Skeletal muscle satellite cell (primary cell): ENCODE measurements around the gene KDM4C.

Source experiments
- H3K27me3 ChIP-seq: 2 replicates; pipeline ENCODE4 v1.7.0; 2013; ENCODE audit warnings: low read length; ENCODE audit not compliant: control insufficient read depth, insufficient read depth
- H3K36me3 ChIP-seq: 2 replicates; pipeline ENCODE4 v1.7.0; 2013; ENCODE audit warnings: mild to moderate bottlenecking, control low read depth, low read length; ENCODE audit not compliant: insufficient read depth
- H3K4me1 ChIP-seq: 2 replicates; pipeline ENCODE4 v1.7.0; 2013; ENCODE audit warnings: low read length; ENCODE audit not compliant: control insufficient read depth, insufficient read depth
- H3K4me2 ChIP-seq: 2 replicates; pipeline ENCODE4 v1.7.0; 2013; ENCODE audit warnings: mild to moderate bottlenecking, low read length
- H3K4me3 ChIP-seq: 2 replicates; pipeline ENCODE4 v1.7.0; 2013; ENCODE audit warnings: low read length
- H3K9ac ChIP-seq: 2 replicates; pipeline ENCODE4 v1.7.0; 2013; ENCODE audit warnings: mild to moderate bottlenecking, low read depth, low read length, moderate library complexity
- H3K9me3 ChIP-seq: replicated peaks from 2 replicates; pipeline ENCODE4 v1.7.0; 2013; ENCODE audit warnings: mild to moderate bottlenecking, control low read depth, low read length

The KDM4C gene

GRCh38 chr9:6876195-6876894 is 118.6 kb downstream of the KDM4C start:
- Histone ChIP-seq H3K4me2 (no peak overlapping the region), H3K9ac (no peak overlapping the region), H3K36me3 (no peaks in the 10 kb centered on the region), H3K9me3 (no peaks in the 10 kb centered on the region), H3K4me3 (no peak overlapping the region), H3K27me3 (no peaks in the 10 kb centered on the region), H3K4me1 (peaks cover 9% of the 10 kb centered on the region)

DNA sequence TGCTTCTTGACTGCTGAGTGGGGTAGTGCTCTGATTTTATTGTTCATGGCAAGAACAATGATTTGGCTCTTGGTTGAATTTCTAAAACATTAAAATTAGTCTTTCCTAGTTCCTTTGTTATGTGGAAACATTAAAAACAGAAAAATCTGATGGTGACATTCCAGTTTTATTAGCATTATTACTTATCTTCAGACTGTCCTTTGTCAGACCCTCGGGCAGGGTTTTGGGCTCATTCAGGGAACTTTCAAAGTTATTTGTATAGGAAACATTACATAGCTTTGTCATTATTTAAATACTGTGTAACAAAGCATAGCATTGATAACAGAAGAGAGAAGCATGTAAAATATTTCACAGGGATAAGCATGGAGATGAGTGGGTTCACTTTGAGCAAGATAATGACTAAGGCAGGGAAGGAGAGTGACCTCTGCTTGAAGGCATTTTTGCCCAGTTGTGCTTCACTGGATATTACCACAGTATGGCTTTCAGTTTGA is 119.9 kb downstream of the KDM4C start:
- H3K36me3 ChIP-seq = no peaks in the 10 kb centered on the region
- peaks cover 9% of the 10 kb centered on the region for H3K4me1 ChIP-seq
- no peaks in the 10 kb centered on the region for H3K27me3 ChIP-seq
- no peak overlapping the region for H3K4me2 ChIP-seq
- H3K4me3 ChIP-seq = no peak overlapping the region
- H3K9me3 ChIP-seq = no peaks in the 10 kb centered on the region
- no peak overlapping the region for H3K9ac ChIP-seq

DNA sequence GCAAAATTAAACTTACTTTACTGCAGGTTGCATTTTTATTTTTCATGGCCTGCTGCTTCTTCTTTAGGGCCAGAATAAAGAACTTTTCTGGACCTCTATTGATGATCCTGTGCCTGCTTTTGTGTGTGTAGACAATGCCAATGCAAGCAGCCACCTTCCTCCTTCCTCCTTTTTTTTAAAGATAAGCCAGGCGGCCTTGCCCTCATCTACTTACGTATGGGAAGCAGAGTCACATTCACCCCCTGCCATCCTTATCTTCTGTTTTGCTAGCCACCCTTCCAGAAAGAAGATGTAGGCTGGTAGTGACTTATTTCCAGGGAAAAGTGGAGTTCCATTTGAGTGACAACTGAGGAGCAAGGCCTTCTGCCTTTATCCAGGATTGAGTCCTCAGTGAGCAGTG is 122.9 kb downstream of the KDM4C start:
- H3K4me1 ChIP-seq = peaks cover 3% of the 10 kb centered on the region
- H3K4me3 ChIP-seq = no peak overlapping the region
- no peaks in the 10 kb centered on the region for H3K27me3 ChIP-seq
- H3K4me2 ChIP-seq = no peak overlapping the region
- no peaks in the 10 kb centered on the region for H3K36me3 ChIP-seq
- H3K9ac ChIP-seq = no peak overlapping the region
- H3K9me3 ChIP-seq = no peaks in the 10 kb centered on the region

DNA sequence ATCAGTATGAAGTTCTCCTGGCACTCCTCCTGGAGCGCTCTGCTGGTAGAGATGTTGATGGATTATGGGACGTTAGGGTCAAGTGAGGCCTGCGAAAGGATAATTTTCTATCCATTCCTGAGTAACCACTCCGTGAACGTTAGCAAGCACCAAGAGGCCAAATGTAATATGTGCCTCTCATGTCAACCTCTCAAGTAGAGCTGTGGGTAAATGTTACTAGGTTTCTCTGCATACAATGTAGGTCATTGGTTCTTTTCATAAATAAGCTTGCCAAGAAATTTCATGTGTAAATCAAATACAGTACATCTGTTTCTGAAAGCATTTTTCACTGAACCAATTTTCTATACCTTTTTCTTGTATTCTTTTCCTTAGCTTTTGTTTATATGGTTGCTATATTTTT is 126.3 kb downstream of the KDM4C start:
- no peaks in the 10 kb centered on the region for H3K36me3 ChIP-seq
- H3K4me3 ChIP-seq = no peak overlapping the region
- H3K4me1 ChIP-seq = no peaks in the 10 kb centered on the region
- H3K9ac ChIP-seq = no peak overlapping the region
- no peak overlapping the region for H3K4me2 ChIP-seq
- no peaks in the 10 kb centered on the region for H3K27me3 ChIP-seq
- H3K9me3 ChIP-seq = no peaks in the 10 kb centered on the region

GRCh38 chr9:6884990-6885389 is 127.2 kb downstream of the KDM4C start:
- Histone ChIP-seq H3K4me1 (no peaks in the 10 kb centered on the region), H3K9me3 (no peaks in the 10 kb centered on the region), H3K27me3 (no peaks in the 10 kb centered on the region), H3K4me2 (no peak overlapping the region), H3K36me3 (peaks cover 3% of the 10 kb centered on the region), H3K4me3 (no peak overlapping the region), H3K9ac (no peak overlapping the region)

DNA sequence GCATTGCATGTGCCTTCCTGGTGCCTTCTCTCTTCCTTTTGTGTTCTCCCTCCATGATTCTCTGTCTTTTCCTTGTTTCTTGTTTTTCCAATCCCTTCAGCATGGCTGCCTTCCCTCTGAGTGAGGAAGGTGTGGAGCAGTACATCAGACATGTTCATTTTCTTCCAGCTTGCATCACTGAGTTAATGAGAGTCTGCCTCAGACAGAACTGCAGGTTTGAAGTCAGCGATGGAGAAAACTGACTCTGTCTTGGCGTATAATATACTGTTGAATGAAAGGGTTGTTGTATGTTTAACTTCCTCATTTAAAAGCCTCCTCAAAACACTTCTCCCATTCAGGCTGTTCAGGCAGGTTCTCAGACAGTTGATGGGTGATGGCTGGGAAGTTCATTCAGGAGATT is 129.3 kb downstream of the KDM4C start:
- H3K36me3 ChIP-seq = peaks cover 3% of the 10 kb centered on the region
- no peak overlapping the region for H3K4me3 ChIP-seq
- H3K27me3 ChIP-seq = no peaks in the 10 kb centered on the region
- H3K4me1 ChIP-seq = no peaks in the 10 kb centered on the region
- H3K4me2 ChIP-seq = no peak overlapping the region
- no peaks in the 10 kb centered on the region for H3K9me3 ChIP-seq
- no peak overlapping the region for H3K9ac ChIP-seq

GRCh38 chr9:6889868-6890267 is 132.1 kb downstream of the KDM4C start:
- Histone ChIP-seq H3K9me3 (no peaks in the 10 kb centered on the region), H3K4me3 (no peak overlapping the region), H3K27me3 (no peaks in the 10 kb centered on the region), H3K4me1 (no peaks in the 10 kb centered on the region), H3K9ac (no peak overlapping the region), H3K36me3 (peaks cover 3% of the 10 kb centered on the region), H3K4me2 (no peak overlapping the region)

DNA sequence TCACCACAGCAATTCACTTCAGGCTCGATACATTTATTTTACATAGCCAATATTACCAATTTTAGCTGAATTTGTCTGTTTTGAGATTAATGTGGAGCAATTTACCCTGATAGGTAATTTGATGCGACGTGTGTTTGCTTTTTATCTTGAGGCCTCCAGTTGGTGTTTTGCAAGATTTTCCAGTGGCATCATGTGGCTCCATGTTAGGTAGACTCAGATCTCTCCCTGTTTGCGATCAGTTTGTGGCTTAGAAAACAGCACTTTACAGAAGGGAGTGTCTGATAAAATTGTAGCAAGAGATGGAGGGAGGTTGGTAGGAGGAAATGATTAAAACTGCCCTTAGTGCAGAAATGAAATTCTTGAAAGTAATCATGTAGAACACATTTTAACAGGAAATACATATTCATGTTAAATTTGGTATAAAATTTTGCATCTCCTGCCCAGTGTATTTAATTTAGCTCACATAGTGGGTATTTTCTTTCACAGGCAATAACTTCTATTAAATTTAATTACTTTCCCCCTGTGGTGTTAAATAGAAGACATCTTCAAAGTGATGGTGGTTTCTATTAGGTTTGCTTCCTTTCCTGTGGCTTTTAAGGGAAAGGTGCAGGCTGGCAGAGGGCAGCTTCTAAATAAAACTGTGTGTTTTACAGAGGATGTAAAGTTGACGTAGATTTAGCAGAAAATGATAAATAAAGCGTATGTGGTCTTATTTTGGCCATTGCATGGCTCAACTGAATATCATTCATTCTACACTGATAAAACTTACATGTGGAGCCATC is 135.8 kb downstream of the KDM4C start:
- no peaks in the 10 kb centered on the region for H3K27me3 ChIP-seq
- H3K4me1 ChIP-seq = no peaks in the 10 kb centered on the region
- H3K36me3 ChIP-seq = peaks cover 3% of the 10 kb centered on the region
- no peaks in the 10 kb centered on the region for H3K9me3 ChIP-seq
- H3K4me2 ChIP-seq = no peak overlapping the region
- H3K4me3 ChIP-seq = no peak overlapping the region
- H3K9ac ChIP-seq = no peak overlapping the region

- no peaks in the 10 kb centered on the region for H3K4me1 ChIP-seq
- no peaks in the 10 kb centered on the region for H3K9me3 ChIP-seq
- H3K4me2 ChIP-seq = no peak overlapping the region
- no peak overlapping the region for H3K4me3 ChIP-seq
- peaks cover 3% of the 10 kb centered on the region for H3K36me3 ChIP-seq
- no peak overlapping the region for H3K9ac ChIP-seq
- H3K27me3 ChIP-seq = no peaks in the 10 kb centered on the region
Observed at GRCh38 chr9:6894135-6894534, 136.4 kb downstream of the KDM4C start.

GRCh38 chr9:6895754-6896153 is 138.0 kb downstream of the KDM4C start:
- Histone ChIP-seq H3K27me3 (no peaks in the 10 kb centered on the region), H3K4me3 (no peak overlapping the region), H3K9ac (no peak overlapping the region), H3K4me2 (no peak overlapping the region), H3K9me3 (no peaks in the 10 kb centered on the region), H3K4me1 (no peaks in the 10 kb centered on the region), H3K36me3 (no peaks in the 10 kb centered on the region)

- H3K36me3 ChIP-seq = no peaks in the 10 kb centered on the region
- no peaks in the 10 kb centered on the region for H3K9me3 ChIP-seq
Observed at GRCh38 chr9:6896562-6896961, 138.8 kb downstream of the KDM4C start.

More at GRCh38 chr9:6896562-6896961, 138.8 kb downstream of the KDM4C start:
- Histone ChIP-seq H3K4me2 (no peak overlapping the region), H3K9ac (no peak overlapping the region), H3K4me3 (no peak overlapping the region), H3K27me3 (no peaks in the 10 kb centered on the region), H3K4me1 (no peaks in the 10 kb centered on the region)
